Right forelimb (tissue), 1 donor: ENCODE measurements around the gene ATP11B.

Source experiments
- DNase-seq: peaks from one replicate; pipeline ENCODE4 v3.0.0-alpha.2; 2018

ATP11B gene

DNA sequence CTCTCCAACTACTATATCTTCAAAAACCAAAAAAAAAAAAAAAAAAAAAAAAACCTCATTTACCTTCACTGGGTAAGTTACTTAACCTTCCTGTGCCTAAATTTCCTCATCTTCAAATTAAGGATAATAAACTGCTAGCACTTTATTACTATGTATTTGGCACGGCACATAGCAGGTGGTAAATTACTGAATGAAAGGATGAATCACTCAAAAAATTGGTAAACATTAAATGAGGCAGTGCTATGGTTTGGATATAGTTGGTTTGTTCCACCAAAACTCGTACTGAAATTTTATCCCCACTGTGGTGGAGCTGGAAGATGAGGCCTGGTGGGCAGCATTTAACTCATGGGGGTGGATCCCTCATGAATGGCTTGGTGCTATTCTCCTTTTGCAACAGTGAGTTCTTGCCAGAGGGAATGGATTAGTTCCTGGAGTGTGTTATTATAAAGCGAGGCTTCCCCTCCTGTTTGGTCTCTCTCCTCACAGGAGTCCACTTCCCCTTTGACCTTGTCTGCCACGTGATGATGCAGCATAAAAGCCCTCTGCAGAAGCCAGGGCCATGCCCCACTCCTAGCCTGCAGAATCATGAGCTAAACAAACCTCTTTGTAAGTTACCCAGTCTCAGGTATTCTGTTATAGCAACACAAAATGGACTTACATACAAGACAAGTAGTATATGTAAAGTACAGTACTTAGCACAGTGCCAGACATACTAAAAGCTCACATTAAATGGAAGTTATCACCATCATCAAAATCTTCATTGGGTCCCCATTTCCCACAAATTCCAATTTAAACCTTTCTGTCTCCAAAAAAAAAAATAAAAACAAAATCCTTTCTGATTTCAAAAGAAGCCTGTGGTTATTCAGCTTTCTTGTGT lies 166.4 kb downstream of the ATP11B start:
- no peak for DNase-seq

GRCh38 chr3:182962166-182962565 lies 168.9 kb downstream of the ATP11B start:
- no peak for DNase-seq

GRCh38 chr3:182964179-182964578 lies 170.9 kb downstream of the ATP11B start:
- DNase-seq, result no peak

GRCh38 chr3:182965861-182966366 lies 172.6 kb downstream of the ATP11B start:
- DNase-seq, result no peak

DNA sequence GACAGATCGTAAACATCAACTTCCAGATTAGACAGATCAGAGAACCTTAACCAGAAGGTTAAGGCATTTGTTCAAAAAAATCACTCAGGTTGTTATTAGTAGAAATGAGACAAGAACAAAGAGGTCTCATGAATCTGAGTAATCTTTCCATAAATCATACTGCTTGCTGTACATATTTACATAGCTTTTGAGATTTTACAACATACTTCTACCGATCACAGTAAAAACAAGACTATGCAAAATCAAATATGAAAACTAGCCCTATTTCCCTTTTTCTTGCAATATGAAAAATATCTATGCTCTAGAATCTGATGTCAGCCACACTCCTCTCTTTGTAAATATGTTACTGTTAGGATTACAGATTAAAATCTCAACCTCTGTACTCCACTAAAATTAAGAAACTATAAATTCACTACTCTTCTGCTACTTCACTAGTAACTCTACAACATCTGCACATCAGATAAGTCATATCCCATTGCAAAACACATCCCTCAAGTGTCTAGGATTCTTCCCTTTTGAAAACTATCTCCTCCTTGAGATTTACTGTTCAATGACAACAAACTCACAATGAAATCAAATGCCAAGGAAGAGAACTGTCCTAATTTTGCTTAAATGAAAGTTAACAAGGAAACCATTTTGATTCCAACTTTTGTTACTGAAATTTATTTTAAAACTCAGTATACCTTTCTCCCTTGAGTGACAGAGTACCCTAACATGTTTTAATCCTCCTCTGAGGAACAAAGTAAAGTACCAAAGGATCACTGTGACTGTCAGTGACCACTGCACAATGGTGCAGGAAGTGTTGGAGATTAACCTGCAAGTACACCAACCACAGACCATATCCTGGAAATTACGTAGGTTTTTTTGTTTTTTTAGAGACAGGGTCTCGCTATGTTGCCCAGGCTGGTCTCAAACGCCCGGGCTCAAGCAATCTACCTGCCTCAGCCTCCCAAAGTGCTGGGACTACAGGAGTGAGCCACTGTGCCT lies 174.2 kb downstream of the ATP11B start:
- no peak for DNase-seq

GRCh38 chr3:182969277-182969676 lies 176.0 kb downstream of the ATP11B start:
- DNase-seq, result no peak

- DNase-seq, result no peak
These were observed 176.5 kb downstream of the ATP11B start for GRCh38 chr3:182969853-182970252.

DNA sequence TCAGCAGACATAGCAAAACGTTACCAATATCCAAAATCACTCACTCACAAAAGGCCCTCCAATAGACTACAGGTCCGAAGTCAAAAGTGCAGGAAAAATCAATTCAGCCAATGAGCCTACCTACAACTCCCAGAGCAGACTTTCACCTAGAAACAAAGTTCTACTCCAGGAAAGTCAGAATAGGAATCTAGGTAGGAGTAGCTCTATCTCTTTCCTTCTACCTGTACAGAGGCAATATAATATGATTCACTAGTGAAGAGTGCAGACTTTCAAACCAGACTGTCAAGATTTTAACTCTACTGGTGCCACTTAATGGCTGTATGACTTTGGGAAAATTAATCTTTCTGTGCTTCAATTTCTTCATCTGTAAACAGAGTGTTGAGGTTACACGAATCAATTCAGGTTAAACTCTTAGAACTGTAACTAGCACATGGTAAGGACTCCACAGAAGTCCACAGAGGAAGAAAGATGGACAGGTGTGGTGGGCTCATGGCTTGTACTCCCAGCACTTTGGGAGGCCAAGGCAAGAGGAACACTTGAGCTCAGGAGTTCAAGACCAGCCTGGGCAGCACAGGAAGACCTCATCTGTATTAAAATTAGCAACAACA lies 177.6 kb downstream of the ATP11B start:
- no peak for DNase-seq
